Gastroesophageal sphincter (tissue), 4 donors: Measurements from ENCODE around the gene NECTIN1. TPM values are rescaled to one million over a fixed set of nuclear protein-coding genes. Genes with fewer than 3 reads are reported as not detected.

ENCODE experiments used
- ATAC-seq: fragments of 150-250 bp; one replicate; pipeline ENCODE4 v1.9.1; 2016; ENCODE audit warnings: mild to moderate bottlenecking, moderate library complexity
- H3K27ac ChIP-seq, 4 donors: fragments of 200-600 bp; sonication (generic) in 3 of 4; 1 replicate in 3 of 4; 2 replicates in 1 of 4; pipeline ENCODE4 v1.5.1; 2016 to 2019
- H3K27me3 ChIP-seq: fragments of 200-600 bp; sonication (generic); one replicate; pipeline ENCODE4 v1.5.1; 2019
- H3K36me3 ChIP-seq, 2 donors: fragments of 200-600 bp; sonication (generic); one replicate each; pipeline ENCODE4 v1.5.1; 2019; ENCODE audit warnings: control low read depth in 1 of 2
- H3K4me1 ChIP-seq, 3 donors: fragments of 200-600 bp; sonication (generic); 1 replicate in 2 of 3; 2 replicates in 1 of 3; pipeline ENCODE4 v1.5.1; 2016 to 2019; ENCODE audit warnings: control low read depth in 2 of 3
- H3K4me3 ChIP-seq, 2 donors: fragments of 200-600 bp; sonication (generic); one replicate each; pipeline ENCODE4 v1.5.1; 2019; ENCODE audit warnings: mild to moderate bottlenecking in 1 of 2, moderate library complexity in 1 of 2
- H3K9me3 ChIP-seq, 3 donors: fragments of 200-600 bp; sonication (generic); one replicate each; pipeline ENCODE4 v1.5.1; 2017 to 2019; ENCODE audit warnings: control low read depth in 2 of 3
- CTCF ChIP-seq, 4 experiments: fragments of 200-600 bp in 2 of 4; fragments of 450-650 bp in 2 of 4; sonication (generic) in 1 of 4; IDR thresholded peaks; one replicate each; pipeline ENCODE4 v1.5.1; 2017 to 2019; ENCODE audit warnings: antibody characterized with exemption in 4 of 4, mild to moderate bottlenecking in 2 of 4, moderate library complexity in 2 of 4
- EP300 ChIP-seq: sonication (generic); formaldehyde crosslinking; IDR thresholded peaks from one replicate; pipeline ENCODE4 v1.6.1; 2017; ENCODE audit warnings: antibody characterized with exemption, mild to moderate bottlenecking
- POLR2A ChIP-seq, 2 donors: fragments of 450-650 bp; IDR thresholded peaks; one replicate each; pipeline ENCODE4 v1.6.1; 2017; ENCODE audit warnings: antibody characterized with exemption in 2 of 2, mild to moderate bottlenecking in 2 of 2, moderate library complexity in 1 of 2
- POLR2AphosphoS5 ChIP-seq: sonication (generic); formaldehyde crosslinking; IDR thresholded peaks from one replicate; pipeline ENCODE4 v1.6.1; 2017; ENCODE audit warnings: antibody characterized with exemption
- WGBS, 2 donors: methylation state at CpG; one replicate each; pipeline ENCODE4 v1.1.5; 2018; ENCODE audit warnings: low coverage in 1 of 2; 5-methylcytosine and 5-hydroxymethylcytosine counted together
- total RNA-seq, 4 donors: library from RNA; depleted of rRNA; stranded (reverse); fragments of >200 nt; gene quantifications; one replicate each; pipeline ENCODE4 v1.1.0, GENCODE V29; 2016

Gene NECTIN1
- total RNA-seq, 4 donors from 2014 or later: 2.6 to 7.1 (median 4.3) TPM

DNA sequence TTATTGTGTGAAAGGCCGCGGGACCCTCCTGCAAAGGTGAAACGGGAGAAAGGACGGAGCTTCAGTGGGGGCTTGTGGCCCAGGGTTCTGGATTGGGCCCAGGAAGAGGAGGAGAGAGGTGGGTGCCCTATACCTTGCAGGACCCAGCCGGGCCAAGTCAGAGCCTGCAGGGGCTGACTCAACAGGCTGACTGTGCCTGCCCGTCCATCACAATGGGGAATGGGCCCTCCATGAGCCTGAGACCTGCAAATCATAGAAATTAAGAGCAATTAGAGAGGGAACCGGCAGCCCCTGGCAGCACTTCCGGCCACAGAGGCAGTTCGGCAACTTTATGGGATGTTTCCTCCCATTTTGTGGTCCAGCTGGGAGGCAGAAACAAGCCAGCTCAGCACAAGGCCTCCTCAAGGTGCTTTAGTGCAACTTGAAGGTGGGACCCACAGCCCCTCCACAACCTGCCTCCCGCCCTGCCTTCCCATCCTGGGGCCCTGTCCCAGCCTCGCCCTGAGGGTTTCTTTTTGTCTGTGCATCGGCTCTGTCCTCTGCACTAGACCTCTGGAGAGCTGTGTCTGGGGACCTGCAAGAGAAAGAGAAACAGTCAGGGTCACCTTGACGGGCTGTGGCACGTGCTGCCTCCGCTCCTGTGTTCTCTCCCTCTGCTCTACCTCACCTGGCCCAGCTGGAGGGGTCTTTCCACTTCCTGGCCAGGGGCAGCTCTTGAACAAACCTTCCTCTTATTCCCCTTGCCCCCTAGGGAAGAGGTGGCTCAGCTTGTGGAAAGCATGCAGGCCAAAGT is 19.1 kb upstream of the NECTIN1 start:
- H3K4me3 ChIP-seq: no peak overlapping the region
- no peak overlapping the region for H3K27ac ChIP-seq
- no peaks in the 10 kb centered on the region for H3K4me1 ChIP-seq
- no peaks in the 10 kb centered on the region for H3K36me3 ChIP-seq
- no peaks in the 10 kb centered on the region for H3K9me3 ChIP-seq
- no peak for ATAC-seq
- peaks cover 44% of the 10 kb centered on the region for H3K27me3 ChIP-seq
- 80% methylated on average over 4 of the region's 15 CpGs; no CpG with 5 or more reads in 1 of the 2 donors for WGBS, 2 donors
- TF ChIP-seq POLR2A (IDR thresholded peaks at IDR 0.05): no peak
- no peak for TF ChIP-seq POLR2AphosphoS5
- TF ChIP-seq CTCF (IDR thresholded peaks at IDR 0.05): no peak
- no peak for TF ChIP-seq EP300

DNA sequence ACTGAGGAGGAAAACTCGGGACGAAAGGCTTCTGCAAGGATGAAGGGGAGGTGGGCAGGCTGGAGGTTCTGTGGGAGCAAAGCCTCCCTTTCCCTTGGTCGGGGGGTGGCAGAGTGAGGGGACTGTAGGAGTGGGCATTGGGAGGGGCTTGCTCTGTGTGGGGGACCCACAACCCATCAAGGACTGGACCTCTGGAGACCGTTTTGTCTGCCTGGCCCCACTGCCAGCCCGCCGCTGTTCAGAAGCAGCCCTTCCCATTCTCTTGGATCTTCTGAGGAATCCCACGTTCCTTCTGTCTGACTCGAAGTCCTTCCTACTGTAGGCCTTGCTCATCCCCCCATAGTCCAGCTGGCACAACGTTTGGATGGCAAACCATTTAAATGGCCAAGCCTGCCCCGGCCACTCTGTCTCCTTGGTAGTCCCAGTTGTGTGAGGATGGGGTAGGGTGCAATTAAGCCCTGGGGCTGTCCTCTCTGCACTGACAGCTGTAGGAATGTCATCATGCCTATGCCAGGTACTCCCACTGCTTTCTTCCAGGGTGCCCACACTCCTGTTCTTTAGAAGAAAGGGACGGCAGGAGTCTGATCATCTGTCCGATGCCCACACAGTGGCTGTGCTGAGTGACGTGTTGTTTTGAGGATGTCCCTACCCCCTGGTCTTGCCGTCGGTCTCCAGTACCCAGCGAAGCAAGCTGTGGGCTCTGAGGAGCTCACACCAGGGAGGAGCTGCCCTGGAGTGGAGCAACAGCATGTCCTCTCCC is 17.0 kb upstream of the NECTIN1 start:
- 82 to 83% methylated on average over 6 to 12 of the region's 16 CpGs for WGBS, 2 donors
- no peak for TF ChIP-seq CTCF (IDR thresholded peaks at IDR 0.05)
- no peak for TF ChIP-seq EP300
- TF ChIP-seq POLR2A (IDR thresholded peaks at IDR 0.05): no peak
- no peak for TF ChIP-seq POLR2AphosphoS5
- no peak overlapping the region for H3K27ac ChIP-seq
- no peaks in the 10 kb centered on the region for H3K9me3 ChIP-seq
- H3K4me1 ChIP-seq: peaks cover 0 to 21% (median 10%) of the 10 kb centered on the region in 3 donors
- no peak for ATAC-seq
- H3K27me3 ChIP-seq: peaks cover 52% of the 10 kb centered on the region
- H3K36me3 ChIP-seq: no peaks in the 10 kb centered on the region
- H3K4me3 ChIP-seq: no peak overlapping the region

GRCh38 chr11:119745112-119745511 is 16.1 kb upstream of the NECTIN1 start:
- no peak overlapping the region for H3K4me3 ChIP-seq
- H3K27ac ChIP-seq: no peak overlapping the region
- no peaks in the 10 kb centered on the region for H3K9me3 ChIP-seq
- TF ChIP-seq POLR2AphosphoS5: no peak
- TF ChIP-seq CTCF (IDR thresholded peaks at IDR 0.05): no peak
- no peak for TF ChIP-seq POLR2A (IDR thresholded peaks at IDR 0.05)
- no peak for TF ChIP-seq EP300
- WGBS, 2 donors: 50 to 89% methylated on average over 1 to 3 of the region's 5 CpGs
- peaks cover 52% of the 10 kb centered on the region for H3K27me3 ChIP-seq
- no peaks in the 10 kb centered on the region for H3K36me3 ChIP-seq
- H3K4me1 ChIP-seq: peaks cover 0 to 23% (median 10%) of the 10 kb centered on the region in 3 donors
- ATAC-seq: no peak

DNA sequence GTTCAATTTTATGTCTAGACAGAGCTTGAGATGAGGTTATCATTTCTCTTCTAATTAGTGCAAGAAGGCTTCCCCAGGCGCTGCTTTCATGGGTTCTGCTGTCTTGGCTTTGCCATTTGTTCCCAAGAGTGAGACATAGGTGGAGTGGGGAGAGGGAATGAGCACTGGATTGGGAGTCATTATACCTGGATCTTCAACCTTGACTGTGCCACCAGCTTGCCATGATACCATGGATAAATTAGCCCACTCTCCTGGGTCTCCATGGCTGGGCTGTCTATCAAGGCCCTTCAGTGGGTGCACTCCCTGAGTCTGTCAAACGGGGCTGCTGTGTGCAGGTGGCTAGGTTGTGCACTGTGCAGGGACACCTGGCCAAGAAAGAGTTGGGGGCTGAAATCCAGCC is 15.6 kb upstream of the NECTIN1 start:
- Histone ChIP-seq H3K4me1 (peaks cover 0 to 23% (median 10%) of the 10 kb centered on the region in 3 donors), H3K4me3 (no peak overlapping the region), H3K9me3 (no peaks in the 10 kb centered on the region), H3K27me3 (peaks cover 53% of the 10 kb centered on the region), H3K36me3 (no peaks in the 10 kb centered on the region), H3K27ac (no peak overlapping the region)
- TF ChIP-seq POLR2AphosphoS5 (no peak), CTCF (IDR thresholded peaks at IDR 0.05) (no peak), POLR2A (IDR thresholded peaks at IDR 0.05) (no peak), EP300 (no peak)
- 90 to 92% methylated on average over 1 of the region's 2 CpGs for WGBS, 2 donors
- ATAC-seq: no peak
